SH-SY5Y (cell line): Measurements from ENCODE around the gene CTNNBIP1.

Experiments
- GATA2 ChIP-seq: IDR thresholded peaks from 2 replicates; pipeline ENCODE4 v1.6.1; 2011; ENCODE audit warnings: mild to moderate bottlenecking, low read depth, low read length
- GATA3 ChIP-seq: IDR thresholded peaks from 2 replicates; pipeline ENCODE4 v1.6.1; 2011; ENCODE audit warnings: low read depth, mild to moderate bottlenecking, low read length, moderate library complexity

- TF ChIP-seq GATA2 (no peak), GATA3 (no peak)
Observed at GRCh38 chr1:9886092-9886742, 23.9 kb downstream of the CTNNBIP1 start.
